Sigmoid colon (tissue), 7 donors: ENCODE results near the gene BDNF. TPM values are rescaled to one million over a fixed set of nuclear protein-coding genes. Genes with fewer than 3 reads are reported as not detected.

Source experiments
- DNase-seq: peaks from one replicate; pipeline ENCODE4 v3.0.0-alpha.2; 2019
- H3K27ac ChIP-seq, 4 donors: fragments of 200-600 bp; sonication (generic); one replicate each; pipeline ENCODE4 v1.5.1; 2016 to 2019; ENCODE audit warnings: mild to moderate bottlenecking in 1 of 4
- H3K27me3 ChIP-seq, 3 donors: fragments of 200-600 bp; sonication (generic); one replicate each; pipeline ENCODE4 v1.5.1; 2019; ENCODE audit warnings: mild to moderate bottlenecking in 1 of 3
- H3K36me3 ChIP-seq, 4 donors: fragments of 200-600 bp; sonication (generic); one replicate each; pipeline ENCODE4 v1.5.1; 2016 to 2019
- H3K4me1 ChIP-seq, 4 donors: fragments of 200-600 bp; sonication (generic); one replicate each; pipeline ENCODE4 v1.5.1; 2017 to 2019
- H3K4me3 ChIP-seq, 4 donors: fragments of 200-600 bp; sonication (generic); one replicate each; pipeline ENCODE4 v1.5.1; 2017 to 2019; ENCODE audit warnings: mild to moderate bottlenecking in 2 of 4, moderate library complexity in 1 of 4
- H3K9me3 ChIP-seq, 4 donors: fragments of 200-600 bp in 3 of 4; sonication (generic) in 3 of 4; one replicate each; pipeline versions ENCODE4 v1.5.1 to v1.6.1; 2013 to 2019
- EP300 ChIP-seq, 4 donors: sonication (generic); formaldehyde crosslinking; IDR thresholded peaks; one replicate each; pipeline ENCODE4 v1.6.1; 2017; ENCODE audit warnings: antibody characterized with exemption in 4 of 4
- POLR2A ChIP-seq, 2 donors: fragments of 450-650 bp; IDR thresholded peaks; one replicate each; pipeline ENCODE4 v1.6.1; 2016; ENCODE audit warnings: antibody characterized with exemption in 2 of 2, mild to moderate bottlenecking in 2 of 2, moderate library complexity in 2 of 2
- POLR2AphosphoS5 ChIP-seq, 4 donors: sonication (generic); formaldehyde crosslinking; IDR thresholded peaks; one replicate each; pipeline ENCODE4 v1.6.1; 2017; ENCODE audit warnings: antibody characterized with exemption in 4 of 4
- WGBS, 2 donors: extraction: QIAGEN DNeasy Blood & Tissue Kit; methylation state at CpG; one replicate each; pipeline ENCODE4 v1.1.7; 2013; 5-methylcytosine and 5-hydroxymethylcytosine counted together
- intact Hi-C: fragments of 100-400 bp; cut with DNase I; formaldehyde crosslinking; loops from one replicate; pipeline ENCODE4 v1.15.1; 2023
- polyA plus RNA-seq, 3 donors: library from polyadenylated mRNA; stranded (reverse); fragments of 200-250 nt; gene quantifications; one replicate each; pipeline ENCODE4 v1.2.3, GENCODE V29; 2013
- total RNA-seq, 4 donors: library from RNA; depleted of rRNA; stranded (reverse); fragments of >200 nt; gene quantifications; one replicate each; pipeline ENCODE4 v1.1.0, GENCODE V29; 2016
- TF ChIP-seq, protein P1 (sequence below), 4 experiments: fragments of 450-650 bp in 3 of 4; fragments of 200-600 bp in 1 of 4; IDR thresholded peaks; one replicate each; pipeline ENCODE4 v1.5.1; 2016 to 2019; ENCODE audit warnings: antibody characterized with exemption in 4 of 4, mild to moderate bottlenecking in 3 of 4, moderate library complexity in 2 of 4
- donor health status: healthy with polysubstance abuse.
- donor health status: Bipolar disorder and iron deficiency.
- donor health status: healthy.

The BDNF gene
- total and polyA plus RNA-seq, 7 donors, result 0.10 to 1.1 (median 0.49) TPM; not detected in 2

DNA sequence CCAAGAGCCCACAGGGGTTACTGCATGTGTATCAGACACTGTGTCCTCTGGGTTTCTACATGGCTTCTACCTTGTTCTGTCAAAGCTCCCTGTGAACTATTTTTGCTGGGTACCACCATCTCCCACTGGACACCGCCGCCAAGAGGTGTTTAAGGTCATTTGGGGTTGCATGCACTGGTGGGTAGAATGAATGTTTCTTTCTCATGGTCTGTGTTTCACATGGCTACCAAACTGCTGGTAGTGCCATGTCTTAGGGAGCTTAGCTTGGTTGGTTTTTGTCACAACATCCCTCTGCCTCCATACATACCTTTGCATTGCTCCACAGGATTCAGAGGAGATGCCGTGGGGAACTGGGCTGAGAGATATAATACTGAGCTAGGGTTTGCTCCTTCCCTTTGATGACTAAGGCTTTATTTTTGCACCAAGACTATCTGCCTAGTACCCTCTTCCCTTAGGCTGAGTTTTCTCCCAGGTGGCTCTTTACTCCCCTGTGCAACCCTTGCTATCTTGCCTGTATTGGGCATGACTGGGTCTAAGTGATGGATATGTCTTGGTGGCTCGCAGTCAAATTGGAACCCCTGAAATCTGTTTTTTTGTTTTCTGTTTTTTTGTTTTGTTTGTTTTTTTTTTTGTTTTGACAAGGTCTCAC, 73.2 kb downstream of the BDNF start:
- intact Hi-C loops, result no loop called here

DNA sequence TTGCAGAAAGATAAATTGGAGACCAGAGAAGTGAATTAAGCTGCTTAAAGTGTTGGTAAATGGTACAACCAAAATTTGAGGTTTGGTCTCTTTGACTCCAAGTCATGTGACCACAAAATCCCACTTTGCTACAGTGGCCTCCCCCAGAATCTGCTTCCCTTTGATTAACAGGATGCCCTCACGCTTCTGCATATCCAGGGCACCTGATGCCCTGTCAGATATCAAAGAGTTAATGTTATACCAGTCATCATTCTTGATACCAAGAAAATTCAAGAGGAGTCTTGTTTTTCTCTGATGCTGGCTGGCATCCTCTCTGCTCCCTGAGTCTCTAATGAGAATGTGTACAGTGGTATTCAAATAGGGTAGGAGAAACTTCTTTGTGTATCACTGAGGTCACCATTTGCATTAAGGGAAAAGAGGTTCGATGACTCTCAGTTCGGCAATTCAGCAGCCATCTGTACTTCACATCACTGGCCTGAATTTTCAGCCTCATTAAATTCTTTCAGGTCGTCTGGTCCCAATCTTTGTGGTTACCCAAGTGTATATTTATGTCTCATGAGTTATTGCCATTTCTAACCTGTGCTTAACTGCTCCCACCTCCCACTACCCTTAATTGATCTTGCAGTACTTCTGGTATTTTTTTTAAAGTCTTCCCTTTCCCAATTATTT, 73.9 kb downstream of the BDNF start:
- Histone ChIP-seq H3K9me3 (no peaks in the 10 kb centered on the region), H3K4me3 (no peak overlapping the region), H3K36me3 (no peaks in the 10 kb centered on the region), H3K4me1 (no peaks in the 10 kb centered on the region), H3K27me3 (no peaks in the 10 kb centered on the region), H3K27ac (no peak overlapping the region)
- intact Hi-C loops, result no loop called here
- WGBS, 2 donors, result 77 to 81% methylated on average over 4 of the region's 4 CpGs
- DNase-seq, result no peak
- TF ChIP-seq, protein P1, sequence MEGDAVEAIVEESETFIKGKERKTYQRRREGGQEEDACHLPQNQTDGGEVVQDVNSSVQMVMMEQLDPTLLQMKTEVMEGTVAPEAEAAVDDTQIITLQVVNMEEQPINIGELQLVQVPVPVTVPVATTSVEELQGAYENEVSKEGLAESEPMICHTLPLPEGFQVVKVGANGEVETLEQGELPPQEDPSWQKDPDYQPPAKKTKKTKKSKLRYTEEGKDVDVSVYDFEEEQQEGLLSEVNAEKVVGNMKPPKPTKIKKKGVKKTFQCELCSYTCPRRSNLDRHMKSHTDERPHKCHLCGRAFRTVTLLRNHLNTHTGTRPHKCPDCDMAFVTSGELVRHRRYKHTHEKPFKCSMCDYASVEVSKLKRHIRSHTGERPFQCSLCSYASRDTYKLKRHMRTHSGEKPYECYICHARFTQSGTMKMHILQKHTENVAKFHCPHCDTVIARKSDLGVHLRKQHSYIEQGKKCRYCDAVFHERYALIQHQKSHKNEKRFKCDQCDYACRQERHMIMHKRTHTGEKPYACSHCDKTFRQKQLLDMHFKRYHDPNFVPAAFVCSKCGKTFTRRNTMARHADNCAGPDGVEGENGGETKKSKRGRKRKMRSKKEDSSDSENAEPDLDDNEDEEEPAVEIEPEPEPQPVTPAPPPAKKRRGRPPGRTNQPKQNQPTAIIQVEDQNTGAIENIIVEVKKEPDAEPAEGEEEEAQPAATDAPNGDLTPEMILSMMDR (IDR thresholded peaks at IDR 0.05), result no peak
- TF ChIP-seq EP300 (IDR thresholded peaks at IDR 0.05), result no peak
- no peak for TF ChIP-seq POLR2A (IDR thresholded peaks at IDR 0.05)
- TF ChIP-seq POLR2AphosphoS5 (IDR thresholded peaks at IDR 0.05), result no peak

More for the DNA sequence above, 73.2 kb downstream of the BDNF start:
- no peak overlapping the region for H3K4me3 ChIP-seq
- H3K9me3 ChIP-seq, result no peaks in the 10 kb centered on the region
- no peak overlapping the region for H3K27ac ChIP-seq
- no peaks in the 10 kb centered on the region for H3K36me3 ChIP-seq
- no peak for DNase-seq
- TF ChIP-seq, protein P1 (IDR thresholded peaks at IDR 0.05), result no peak
- TF ChIP-seq EP300 (IDR thresholded peaks at IDR 0.05) (no peak), POLR2AphosphoS5 (IDR thresholded peaks at IDR 0.05) (no peak), POLR2A (IDR thresholded peaks at IDR 0.05) (no peak)
- H3K4me1 ChIP-seq, result no peaks in the 10 kb centered on the region
- H3K27me3 ChIP-seq, result no peaks in the 10 kb centered on the region
- 94 to 97% methylated on average over 4 of the region's 4 CpGs for WGBS, 2 donors

DNA sequence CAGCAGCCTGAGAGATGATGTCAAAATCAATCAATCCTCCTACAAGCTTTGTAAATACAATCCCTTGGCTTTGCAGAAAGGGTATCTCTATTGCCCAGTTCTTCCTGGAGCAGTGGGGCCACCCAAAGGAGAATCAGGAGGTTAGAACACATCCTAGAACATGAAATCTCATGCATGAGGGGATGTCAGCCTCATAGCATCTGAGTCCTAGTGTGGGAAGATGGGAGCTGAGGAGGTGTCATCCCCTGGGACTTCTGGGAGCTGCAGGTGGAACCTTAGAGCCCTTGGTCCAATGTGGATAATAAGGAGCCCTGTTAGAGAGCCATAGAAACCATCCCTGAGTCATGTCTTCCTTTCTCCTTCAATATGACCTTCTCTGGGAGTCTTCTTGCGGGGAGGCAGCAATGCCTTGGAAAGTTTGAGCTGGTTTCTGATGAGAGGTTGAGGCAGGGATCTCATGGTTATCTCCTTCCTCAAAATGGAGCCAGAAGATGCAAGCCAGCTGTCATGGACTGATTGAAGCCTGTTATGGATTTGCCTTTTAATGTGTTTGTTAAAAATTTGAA, 74.8 kb downstream of the BDNF start:
- H3K36me3 ChIP-seq, result no peaks in the 10 kb centered on the region
- H3K9me3 ChIP-seq, result no peaks in the 10 kb centered on the region
- DNase-seq, result no peak
- TF ChIP-seq POLR2A (IDR thresholded peaks at IDR 0.05), result no peak
- no peak for TF ChIP-seq EP300 (IDR thresholded peaks at IDR 0.05)
- no peak for TF ChIP-seq POLR2AphosphoS5 (IDR thresholded peaks at IDR 0.05)
- TF ChIP-seq, protein P1 (IDR thresholded peaks at IDR 0.05), result no peak
- no peak overlapping the region for H3K27ac ChIP-seq
- intact Hi-C loops, result no loop called here
- WGBS, 2 donors, result 41 to 89% methylated on average over 1 of the region's 1 CpG
- H3K4me1 ChIP-seq, result no peaks in the 10 kb centered on the region
- no peak overlapping the region for H3K4me3 ChIP-seq
- H3K27me3 ChIP-seq, result no peaks in the 10 kb centered on the region

DNA sequence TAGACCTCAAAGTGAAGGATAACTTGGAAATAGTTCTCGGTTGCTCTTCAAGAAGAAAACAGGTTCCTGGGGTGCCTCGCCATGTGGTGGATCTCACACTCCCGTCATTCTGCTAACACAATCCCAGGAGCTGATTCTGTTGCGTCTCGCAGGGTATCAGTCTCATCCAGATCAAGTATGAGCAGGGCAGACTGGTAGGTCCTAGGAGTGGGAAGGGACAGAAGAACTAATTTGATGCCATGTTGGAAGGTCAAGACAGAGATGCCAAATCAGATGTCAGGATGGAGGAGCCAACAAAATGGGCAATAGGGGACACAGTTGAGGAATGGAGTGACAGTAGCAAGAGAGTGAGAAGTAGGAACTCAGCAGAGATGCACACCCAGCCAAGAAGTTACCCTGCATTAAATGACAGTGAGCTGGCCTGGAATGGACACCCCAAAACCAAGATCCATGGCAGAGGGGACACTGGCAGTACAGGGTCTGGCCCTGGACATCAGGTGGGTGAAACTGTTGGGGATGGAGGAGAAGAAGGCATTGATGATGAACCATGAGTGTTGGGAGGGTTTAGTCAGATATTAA, 76.2 kb downstream of the BDNF start:
- DNase-seq, result no peak
- WGBS, 2 donors, result 77 to 85% methylated on average over 5 of the region's 5 CpGs
- intact Hi-C loops, result no loop called here
- Histone ChIP-seq H3K9me3 (no peaks in the 10 kb centered on the region), H3K36me3 (no peaks in the 10 kb centered on the region), H3K4me3 (no peak overlapping the region), H3K27ac (no peak overlapping the region), H3K27me3 (no peaks in the 10 kb centered on the region), H3K4me1 (no peaks in the 10 kb centered on the region)
- TF ChIP-seq POLR2AphosphoS5 (IDR thresholded peaks at IDR 0.05), result no peak
- TF ChIP-seq EP300 (IDR thresholded peaks at IDR 0.05), result no peak
- TF ChIP-seq POLR2A (IDR thresholded peaks at IDR 0.05), result no peak
- TF ChIP-seq, protein P1 (IDR thresholded peaks at IDR 0.05), result no peak
